Measurements from ENCODE around the gene CD3E. TPM values are rescaled to one million over a fixed set of nuclear protein-coding genes. Genes with fewer than 3 reads are reported as not detected.

CD3E gene
- total RNA-seq, 3 donors from 2014 or later, result 0.66 to 6.0 (median 2.1) TPM

- Histone ChIP-seq H3K27me3 (no peaks in the 10 kb centered on the region), H3K27ac (no peak overlapping the region), H3K9me3 (no peaks in the 10 kb centered on the region), H3K36me3 (no peaks in the 10 kb centered on the region), H3K4me3 (no peak overlapping the region), H3K4me1 (no peaks in the 10 kb centered on the region)
- no peak for DNase-seq (ENCODE audit: low spot score in 2 of 2)
- intact Hi-C loops (cut with DNase I; ENCODE audit: low total_unique reads), result no loop called here
- TF ChIP-seq POLR2AphosphoS5 (IDR thresholded peaks at IDR 0.05) (no peak), POLR2A (IDR thresholded peaks at IDR 0.05) (no peak)
- TF ChIP-seq, protein P1, sequence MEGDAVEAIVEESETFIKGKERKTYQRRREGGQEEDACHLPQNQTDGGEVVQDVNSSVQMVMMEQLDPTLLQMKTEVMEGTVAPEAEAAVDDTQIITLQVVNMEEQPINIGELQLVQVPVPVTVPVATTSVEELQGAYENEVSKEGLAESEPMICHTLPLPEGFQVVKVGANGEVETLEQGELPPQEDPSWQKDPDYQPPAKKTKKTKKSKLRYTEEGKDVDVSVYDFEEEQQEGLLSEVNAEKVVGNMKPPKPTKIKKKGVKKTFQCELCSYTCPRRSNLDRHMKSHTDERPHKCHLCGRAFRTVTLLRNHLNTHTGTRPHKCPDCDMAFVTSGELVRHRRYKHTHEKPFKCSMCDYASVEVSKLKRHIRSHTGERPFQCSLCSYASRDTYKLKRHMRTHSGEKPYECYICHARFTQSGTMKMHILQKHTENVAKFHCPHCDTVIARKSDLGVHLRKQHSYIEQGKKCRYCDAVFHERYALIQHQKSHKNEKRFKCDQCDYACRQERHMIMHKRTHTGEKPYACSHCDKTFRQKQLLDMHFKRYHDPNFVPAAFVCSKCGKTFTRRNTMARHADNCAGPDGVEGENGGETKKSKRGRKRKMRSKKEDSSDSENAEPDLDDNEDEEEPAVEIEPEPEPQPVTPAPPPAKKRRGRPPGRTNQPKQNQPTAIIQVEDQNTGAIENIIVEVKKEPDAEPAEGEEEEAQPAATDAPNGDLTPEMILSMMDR (IDR thresholded peaks at IDR 0.05), result no peak
Measured at GRCh38 chr11:118289401-118289800, 15.1 kb upstream of the CD3E start.

GRCh38 chr11:118290923-118291322 lies 13.6 kb upstream of the CD3E start:
- H3K4me1 ChIP-seq, result no peaks in the 10 kb centered on the region
- no peaks in the 10 kb centered on the region for H3K27me3 ChIP-seq
- no peak overlapping the region for H3K4me3 ChIP-seq
- no peaks in the 10 kb centered on the region for H3K9me3 ChIP-seq
- peak in 1 of 2 donors; percentile 26 for DNase-seq (ENCODE audit: low spot score in 2 of 2)
- intact Hi-C loops (cut with DNase I; ENCODE audit: low total_unique reads), result no loop called here
- H3K27ac ChIP-seq, result no peak overlapping the region
- H3K36me3 ChIP-seq, result no peaks in the 10 kb centered on the region
- TF ChIP-seq POLR2A (IDR thresholded peaks at IDR 0.05) (no peak), POLR2AphosphoS5 (IDR thresholded peaks at IDR 0.05) (peak in 1 of 3 donors; percentile 21)
- TF ChIP-seq, protein P1 (IDR thresholded peaks at IDR 0.05), result peak in 2 of 3 donors; percentile 50 to 66

DNA sequence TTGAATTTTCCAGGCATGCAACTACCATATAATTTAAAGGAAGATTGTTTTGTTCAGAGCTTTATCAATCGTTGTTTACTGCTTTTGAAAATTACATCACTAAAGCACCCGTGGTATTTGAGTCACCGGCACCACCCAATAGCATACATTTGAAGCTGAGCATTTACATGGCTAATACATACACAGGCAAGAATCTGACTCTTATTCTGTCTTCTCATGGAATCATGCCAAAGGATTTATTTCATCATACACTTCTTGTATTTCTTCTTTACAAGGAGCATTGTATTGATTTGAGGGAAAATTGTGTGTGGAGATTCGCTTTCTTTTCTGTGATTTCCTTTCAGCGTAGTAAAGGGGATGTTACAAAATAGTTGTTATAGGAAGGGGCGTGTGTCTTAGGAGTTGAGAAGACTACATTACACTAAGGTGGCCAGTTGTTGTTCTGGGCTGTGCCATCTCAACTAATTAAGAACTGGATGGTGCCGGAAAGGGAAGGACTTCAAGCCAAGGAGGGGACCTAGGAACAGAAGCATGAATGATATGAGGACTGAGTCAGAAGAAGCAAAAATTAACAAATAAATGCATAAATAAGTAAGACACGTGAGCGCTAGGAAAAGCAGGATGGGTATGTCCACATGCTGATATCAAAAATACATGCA lies 12.9 kb upstream of the CD3E start:
- no peak for DNase-seq (ENCODE audit: low spot score in 2 of 2)
- no peak overlapping the region for H3K27ac ChIP-seq
- H3K4me1 ChIP-seq, result no peaks in the 10 kb centered on the region
- no peak for TF ChIP-seq POLR2A (IDR thresholded peaks at IDR 0.05)
- TF ChIP-seq, protein P1 (IDR thresholded peaks at IDR 0.05), result no peak
- no peak for TF ChIP-seq POLR2AphosphoS5 (IDR thresholded peaks at IDR 0.05)
- no peak overlapping the region for H3K4me3 ChIP-seq
- H3K27me3 ChIP-seq, result no peaks in the 10 kb centered on the region
- no peaks in the 10 kb centered on the region for H3K9me3 ChIP-seq
- no peaks in the 10 kb centered on the region for H3K36me3 ChIP-seq
- intact Hi-C loops (cut with DNase I; ENCODE audit: low total_unique reads), result no loop called here

DNA sequence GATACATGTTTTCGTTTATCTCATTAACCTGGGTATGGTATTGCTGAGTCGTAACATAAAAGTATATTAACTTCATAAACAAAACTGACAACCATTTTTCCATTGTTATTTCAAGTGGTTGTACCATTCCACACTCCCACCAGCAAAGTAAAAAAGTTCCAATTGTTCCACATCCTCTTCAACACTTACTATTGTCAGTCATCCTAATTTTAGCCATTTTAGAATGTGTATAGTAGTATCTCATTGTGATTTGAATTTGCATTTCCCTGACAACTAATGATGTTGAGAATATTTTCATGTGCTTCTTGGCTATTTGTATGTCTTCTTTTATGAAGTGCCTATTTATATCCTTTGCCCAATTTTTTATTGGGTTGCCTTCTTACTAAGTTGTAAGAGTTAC lies 10.5 kb upstream of the CD3E start:
- DNase-seq (ENCODE audit: low spot score in 2 of 2), result no peak
- Histone ChIP-seq H3K36me3 (no peaks in the 10 kb centered on the region), H3K27ac (no peak overlapping the region), H3K27me3 (no peaks in the 10 kb centered on the region), H3K4me3 (no peak overlapping the region), H3K4me1 (no peaks in the 10 kb centered on the region), H3K9me3 (no peaks in the 10 kb centered on the region)
- intact Hi-C loops (cut with DNase I; ENCODE audit: low total_unique reads), result no loop called here
- no peak for TF ChIP-seq POLR2A (IDR thresholded peaks at IDR 0.05)
- TF ChIP-seq POLR2AphosphoS5 (IDR thresholded peaks at IDR 0.05), result no peak
- TF ChIP-seq, protein P1 (IDR thresholded peaks at IDR 0.05), result no peak

DNA sequence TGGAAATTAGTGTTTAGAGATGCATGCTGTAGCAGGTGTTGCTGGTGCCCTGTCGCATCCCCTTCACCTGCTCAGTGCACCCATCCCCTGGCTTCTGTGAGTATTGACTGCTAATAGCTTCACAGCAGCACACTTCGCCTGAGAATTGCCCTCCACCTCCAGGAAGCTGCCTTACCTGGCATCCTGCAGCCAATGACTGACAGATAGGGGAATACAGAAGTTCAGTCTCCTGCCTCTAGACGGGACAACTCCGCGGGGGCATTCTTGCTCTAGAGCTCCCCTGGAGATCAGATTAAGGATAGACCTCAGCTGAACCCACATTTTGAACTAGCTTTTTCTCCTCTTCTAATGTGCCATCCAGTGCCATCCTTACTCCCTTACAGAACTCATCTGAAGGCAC lies 9.3 kb upstream of the CD3E start:
- intact Hi-C loops (cut with DNase I; ENCODE audit: low total_unique reads), result no loop called here
- no peaks in the 10 kb centered on the region for H3K4me1 ChIP-seq
- H3K9me3 ChIP-seq, result no peaks in the 10 kb centered on the region
- no peaks in the 10 kb centered on the region for H3K27me3 ChIP-seq
- H3K36me3 ChIP-seq, result no peaks in the 10 kb centered on the region
- no peak for DNase-seq (ENCODE audit: low spot score in 2 of 2)
- no peak overlapping the region for H3K4me3 ChIP-seq
- H3K27ac ChIP-seq, result no peak overlapping the region
- no peak for TF ChIP-seq POLR2AphosphoS5 (IDR thresholded peaks at IDR 0.05)
- TF ChIP-seq, protein P1 (IDR thresholded peaks at IDR 0.05), result no peak
- no peak for TF ChIP-seq POLR2A (IDR thresholded peaks at IDR 0.05)
